Epithelial cell of prostate (primary cell): ENCODE measurements around the gene PPFIBP1.
A peak's percentile ranks its signal among the peaks of the same experiment; 100 is the strongest.
"Not testable (repeated sequence)": the region's sequence is repeated elsewhere in the genome, so short reads cannot be mapped to it uniquely, and the experiment has no call there.

Source experiments
- DNase-seq: peaks from one replicate; pipeline ENCODE4 v3.0.0-alpha.2; 2011; ENCODE audit warnings: low read depth, low spot score
- H3K27ac ChIP-seq: fragments of 450-650 bp; 2 replicates; pipeline ENCODE4 v1.5.1; 2017; ENCODE audit warnings: mild to moderate bottlenecking

Gene PPFIBP1

GRCh38 chr12:27615331-27615891 is 91.4 kb downstream of the PPFIBP1 start:
- H3K27ac ChIP-seq: peak overlapping the region; percentile 83

DNA sequence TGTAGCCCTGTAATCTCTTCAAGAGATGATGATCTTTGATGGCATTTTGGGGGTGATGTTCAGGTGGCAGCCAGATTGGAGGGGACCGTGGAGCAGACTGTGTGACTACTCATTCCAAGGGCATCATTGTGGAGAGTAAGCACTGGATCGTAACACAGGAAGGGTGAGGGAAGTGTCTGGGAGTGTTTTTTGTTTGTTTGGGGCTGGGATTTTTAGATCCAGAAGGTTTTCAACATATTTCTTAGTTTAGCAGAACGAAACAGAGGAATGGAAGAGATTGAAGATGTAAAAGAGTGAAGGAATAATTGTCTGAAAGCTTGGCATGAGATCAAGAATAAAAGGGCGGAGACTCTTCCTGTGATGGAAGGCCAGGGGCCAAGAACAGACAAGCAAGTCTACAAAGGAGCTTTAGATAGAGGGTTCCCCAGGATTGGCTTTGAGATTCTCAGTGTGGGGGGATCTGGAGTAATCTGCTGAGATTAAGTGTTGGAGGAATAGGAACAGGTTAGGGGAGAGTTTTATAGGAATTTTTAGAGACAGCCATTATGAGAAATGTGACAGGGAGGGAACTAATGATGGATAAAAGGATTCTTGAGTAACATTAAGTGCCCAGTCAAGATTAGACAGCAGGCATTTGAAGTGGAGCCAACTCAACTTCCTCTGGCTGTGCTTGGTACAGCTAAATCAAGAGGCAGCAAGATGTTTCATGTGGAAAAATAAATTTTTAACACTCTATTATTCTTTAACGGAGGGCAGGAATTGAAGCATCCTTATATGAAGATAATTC is 92.5 kb downstream of the PPFIBP1 start:
- no peak for DNase-seq
- H3K27ac ChIP-seq: peak overlapping the region; percentile 83

More at GRCh38 chr12:27615331-27615891, 91.4 kb downstream of the PPFIBP1 start:
- no peak for DNase-seq

- DNase-seq: no peak
- peak overlapping the region; percentile 83 for H3K27ac ChIP-seq
These were observed 94.8 kb downstream of the PPFIBP1 start for GRCh38 chr12:27618836-27619235.

DNA sequence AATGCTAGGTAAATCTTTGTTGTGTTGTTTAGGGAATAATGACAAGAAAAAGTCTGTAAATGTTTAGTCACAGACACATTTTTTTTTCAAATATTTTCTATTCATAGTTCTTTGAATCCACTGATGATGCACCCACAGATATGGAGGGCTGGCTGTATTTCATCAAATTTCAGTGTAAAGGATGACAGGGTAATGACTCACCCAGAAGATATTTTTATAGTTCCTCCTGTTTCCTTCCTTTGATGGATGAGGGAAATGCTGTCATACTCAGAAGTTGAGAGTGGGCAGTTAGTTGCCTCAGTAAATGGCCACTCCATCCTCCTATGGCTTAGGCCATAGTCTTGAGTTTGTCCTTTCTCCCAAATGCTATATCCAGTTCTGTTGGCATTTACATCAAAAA is 95.3 kb downstream of the PPFIBP1 start:
- H3K27ac ChIP-seq: peak overlapping the region; percentile 83

DNA sequence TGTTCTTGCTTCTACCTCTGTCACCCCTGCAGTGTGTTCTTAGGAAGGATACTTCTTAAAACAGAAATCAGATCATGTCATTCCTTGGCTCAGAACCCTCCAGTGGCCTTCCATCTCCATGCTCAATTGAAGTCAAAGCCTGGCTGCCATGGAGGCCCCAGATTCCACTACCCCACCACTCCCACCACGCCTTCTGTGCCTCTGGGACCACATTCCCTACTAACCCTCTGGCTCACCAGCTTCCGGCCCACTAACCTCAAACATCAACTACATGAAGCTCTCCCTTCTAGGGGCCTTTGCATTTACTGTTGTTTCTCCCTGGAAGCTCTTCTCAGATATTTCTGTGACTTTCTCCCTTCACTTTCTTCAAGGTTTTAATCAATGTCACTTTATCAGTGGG is 96.1 kb downstream of the PPFIBP1 start:
- H3K27ac ChIP-seq: peak overlapping the region; percentile 83

More for the DNA sequence above, 95.3 kb downstream of the PPFIBP1 start:
- DNase-seq: no peak

GRCh38 chr12:27622436-27623195 is 98.6 kb downstream of the PPFIBP1 start:
- no peak for DNase-seq
- H3K27ac ChIP-seq: peak overlapping the region; percentile 57

More for the DNA sequence above, 96.1 kb downstream of the PPFIBP1 start:
- DNase-seq: no peak

DNA sequence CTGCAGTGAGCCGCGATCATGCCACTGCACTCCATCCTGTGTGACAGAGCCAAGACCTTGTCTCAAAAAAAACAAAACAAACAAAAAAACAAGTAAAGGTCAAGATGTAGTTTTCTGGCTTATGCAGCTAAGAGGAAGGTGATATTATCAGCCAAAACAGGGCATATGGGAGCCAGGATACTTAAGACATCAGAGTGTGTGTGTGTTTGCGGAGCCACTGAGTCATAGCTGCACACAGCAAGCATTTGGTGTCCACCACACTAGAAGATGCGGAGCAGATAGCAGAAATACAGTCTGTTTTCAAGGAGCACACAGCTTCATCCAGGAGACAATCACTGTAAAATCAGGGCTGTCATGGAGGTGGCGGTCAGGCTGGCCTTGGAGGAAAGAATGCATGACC is 99.6 kb downstream of the PPFIBP1 start:
- H3K27ac ChIP-seq: peak overlapping the region; percentile 57
- no peak for DNase-seq

- peak overlapping the region; percentile 18 for H3K27ac ChIP-seq
- no peak for DNase-seq
These were observed 100.6 kb downstream of the PPFIBP1 start for GRCh38 chr12:27624586-27624985.

- peak overlapping the region; percentile 88 for H3K27ac ChIP-seq
- no peak for DNase-seq
These were observed 103.3 kb downstream of the PPFIBP1 start for GRCh38 chr12:27627123-27627852.

- H3K27ac ChIP-seq: peak overlapping the region; percentile 88
- not testable (repeated sequence) for DNase-seq
These were observed 104.0 kb downstream of the PPFIBP1 start for GRCh38 chr12:27627853-27628469.

DNA sequence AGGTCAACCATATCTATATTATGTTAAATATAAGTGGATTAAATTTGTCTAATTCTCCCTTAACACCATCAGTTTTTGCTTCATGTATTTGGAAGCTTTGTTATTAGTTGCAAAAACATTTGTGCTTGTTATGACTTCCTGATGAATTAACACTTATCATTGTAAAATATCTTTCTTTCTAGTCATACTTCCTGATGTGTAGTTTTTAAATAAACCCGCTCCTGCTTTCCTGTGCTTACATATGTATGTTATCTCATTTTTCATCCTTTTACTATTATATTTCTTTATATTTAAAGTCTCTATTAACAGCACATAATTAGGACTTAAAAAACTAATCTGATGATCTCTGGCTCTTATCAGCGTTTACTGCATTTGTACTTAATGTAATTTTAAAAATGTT is 106.2 kb downstream of the PPFIBP1 start:
- H3K27ac ChIP-seq: peak overlapping the region; percentile 54
- not testable (repeated sequence) for DNase-seq

DNA sequence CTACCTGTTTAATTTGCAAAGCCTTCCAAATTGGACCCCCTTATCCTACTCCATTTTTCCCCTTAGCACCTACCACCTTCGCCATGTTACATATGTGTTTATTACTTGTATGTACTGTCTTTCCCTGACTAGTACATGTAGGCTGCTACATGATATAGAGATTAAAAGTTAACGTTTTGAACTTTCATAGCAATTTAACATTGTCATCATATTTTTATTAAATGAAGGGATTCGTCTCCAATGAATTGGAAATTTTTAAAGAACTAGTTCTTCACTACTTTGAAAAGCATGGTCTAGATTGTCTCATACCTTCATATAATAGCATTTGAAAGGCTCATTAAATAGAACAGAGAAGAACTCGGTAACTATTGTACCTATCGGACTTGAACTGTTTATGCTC is 107.4 kb downstream of the PPFIBP1 start:
- no peak for DNase-seq
- H3K27ac ChIP-seq: no peak overlapping the region

DNA sequence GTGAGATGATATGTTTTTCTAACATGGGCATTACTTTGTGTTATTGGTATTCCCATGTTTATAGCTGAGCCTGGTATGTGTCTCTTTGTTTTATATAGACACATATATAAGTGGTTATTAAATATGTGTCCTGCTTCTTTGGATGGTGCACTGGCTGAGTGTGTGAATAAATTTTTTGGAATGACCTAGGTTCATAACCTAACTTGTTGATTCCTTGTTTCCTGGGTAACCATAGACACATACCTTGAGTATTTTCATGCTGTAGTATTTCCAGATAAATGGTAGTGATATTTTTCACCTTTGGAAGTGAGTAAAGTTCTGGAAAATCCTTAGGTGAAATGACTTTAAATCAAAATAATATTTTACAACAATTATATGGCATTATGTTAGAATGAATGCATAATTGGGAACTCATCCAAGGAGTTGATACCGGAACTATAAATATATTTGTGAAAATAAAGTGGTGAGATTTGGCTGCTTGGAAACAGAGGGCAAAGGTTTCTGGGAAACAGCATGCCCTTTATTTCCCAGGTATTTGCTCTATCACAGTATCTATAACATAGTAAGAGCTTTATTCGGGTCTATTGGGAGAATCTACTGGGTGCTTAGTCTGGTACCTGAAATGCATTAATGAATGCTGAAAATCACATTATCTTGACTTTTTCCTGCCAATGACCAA is 107.9 kb downstream of the PPFIBP1 start:
- no peak overlapping the region for H3K27ac ChIP-seq
- no peak for DNase-seq

DNA sequence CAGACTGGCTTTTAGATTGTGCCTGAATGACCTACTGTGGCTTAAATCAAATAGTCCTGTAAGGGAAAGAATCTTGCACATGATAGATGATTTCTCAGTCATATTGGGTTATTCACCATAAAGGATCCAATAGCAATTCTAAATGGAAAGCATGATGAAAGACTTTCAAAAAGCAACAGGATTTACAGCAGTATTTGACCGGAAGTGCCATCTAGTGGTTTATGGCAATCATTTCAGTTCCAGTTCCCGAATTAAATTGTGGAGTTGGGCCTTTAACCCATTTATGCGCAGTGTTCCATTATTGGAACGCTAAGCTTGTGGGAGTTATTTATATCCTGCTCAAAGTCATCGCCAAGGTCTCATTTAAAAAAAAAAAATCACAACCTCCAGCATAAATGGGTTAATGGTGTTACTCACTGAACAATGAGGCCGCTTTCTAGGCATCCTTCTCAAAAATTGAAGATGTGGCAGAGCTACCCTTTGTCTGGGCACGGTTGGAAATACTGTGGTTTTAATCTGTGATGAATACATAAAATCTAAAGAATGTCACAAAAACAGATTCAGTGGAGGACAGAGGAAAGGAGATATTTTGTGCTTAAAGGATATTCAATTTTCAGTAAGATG is 111.5 kb downstream of the PPFIBP1 start:
- no peak for DNase-seq
- H3K27ac ChIP-seq: peak overlapping the region; percentile 44

DNA sequence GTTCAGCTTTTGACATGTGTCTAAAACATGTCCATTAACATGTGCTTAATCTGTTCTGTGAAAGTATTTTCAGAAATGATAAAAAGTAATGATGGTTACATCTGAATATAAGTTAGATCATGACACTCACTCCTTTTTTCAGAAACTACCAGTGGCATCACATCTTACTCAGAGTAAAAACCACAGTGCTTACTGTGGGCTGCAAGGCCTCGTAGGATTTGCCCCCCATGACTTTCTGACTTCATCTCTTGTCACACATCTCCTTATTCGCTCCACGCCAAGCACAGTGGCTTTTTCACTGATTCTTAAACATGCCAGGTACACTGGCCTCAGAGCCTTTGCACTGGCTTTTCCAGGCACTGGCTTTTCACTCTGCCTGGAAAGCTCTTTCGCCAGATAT is 112.6 kb downstream of the PPFIBP1 start:
- not testable (repeated sequence) for DNase-seq

GRCh38 chr12:27637524-27637923 is 113.5 kb downstream of the PPFIBP1 start:
- DNase-seq: no peak
- no peak overlapping the region for H3K27ac ChIP-seq

More for the DNA sequence above, 112.6 kb downstream of the PPFIBP1 start:
- not testable (repeated sequence) for H3K27ac ChIP-seq

DNA sequence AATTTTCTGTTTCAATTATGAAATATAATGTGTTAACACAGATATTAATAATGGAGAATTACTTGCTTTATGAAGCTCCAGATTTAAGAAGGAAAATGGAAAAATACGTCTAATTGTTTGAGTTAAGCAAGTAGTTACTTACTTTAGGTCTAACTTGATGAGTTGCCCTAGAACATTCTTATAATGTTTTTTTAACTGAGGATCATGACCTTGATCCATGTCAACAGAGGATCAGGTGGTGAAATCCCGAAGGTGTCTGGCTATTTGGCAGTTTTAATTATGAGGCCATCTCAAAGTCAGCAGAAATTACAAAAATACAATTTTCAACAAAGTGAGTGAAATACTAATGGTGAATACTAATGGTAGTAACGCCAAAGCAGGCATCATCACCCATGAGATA is 115.3 kb downstream of the PPFIBP1 start:
- no peak overlapping the region for H3K27ac ChIP-seq
- no peak for DNase-seq

DNA sequence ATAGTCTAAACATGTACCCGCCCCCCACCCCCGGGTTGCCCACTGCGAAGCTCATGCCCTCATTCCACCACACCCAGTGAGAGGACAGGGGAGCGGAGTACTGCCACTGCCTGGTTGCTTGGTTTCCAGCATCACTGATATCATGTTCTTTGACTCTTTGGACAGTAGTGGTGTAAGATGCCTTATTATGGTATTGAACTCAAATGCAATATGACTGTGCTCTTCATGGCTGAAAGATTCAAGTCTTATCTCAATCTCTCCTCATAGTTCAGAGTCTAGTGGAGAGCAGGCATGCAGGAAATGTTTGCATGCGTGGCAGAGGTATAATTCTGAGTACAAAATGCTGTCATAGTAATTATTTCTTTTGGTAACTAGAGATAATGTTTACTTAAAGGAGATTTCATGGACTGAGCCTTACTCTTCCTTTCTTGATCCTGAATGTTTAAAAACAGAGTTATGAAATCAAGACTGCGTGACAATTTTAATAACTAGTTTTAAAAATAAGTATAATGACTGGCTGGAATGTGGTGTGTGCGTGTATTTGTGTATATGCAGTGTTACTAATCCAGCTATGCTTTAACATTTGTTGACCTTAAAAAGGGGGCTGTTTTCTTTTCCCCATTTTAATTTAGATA is 116.7 kb downstream of the PPFIBP1 start:
- not testable (repeated sequence) for DNase-seq
- peak overlapping the region; percentile 73 for H3K27ac ChIP-seq
